ENCODE data around the gene STX1B. TPM values are rescaled to one million over a fixed set of nuclear protein-coding genes. Genes with fewer than 3 reads are reported as not detected.

STX1B gene
- total RNA-seq, 4 donors from 2014 or later, result 0.92 to 2.6 (median 1.8) TPM

- Histone ChIP-seq H3K9me3 (no peaks in the 10 kb centered on the region), H3K27me3 (no peaks in the 10 kb centered on the region), H3K4me3 (peak overlapping the region; percentile 83 to 98 (median 96)), H3K27ac (replicated peaks in 1 of 4) (peak overlapping the region; percentile 91 to 99 (median 92)), H3K4me1 (peaks cover 28 to 62% (median 57%) of the 10 kb centered on the region in 4 donors), H3K36me3 (peaks cover 0 to 20% (median 10%) of the 10 kb centered on the region in 4 donors)
- WGBS, result 71% methylated on average over 8 of the region's 8 CpGs
- no peak for DNase-seq (ENCODE audit: extremely low spot score)
- TF ChIP-seq EP300 (IDR thresholded peaks at IDR 0.05) (no peak), POLR2A (IDR thresholded peaks at IDR 0.05; ENCODE audit: low read depth) (no peak), POLR2AphosphoS5 (IDR thresholded peaks at IDR 0.05) (no peak), CTCF (IDR thresholded peaks at IDR 0.05) (no peak)
- intact Hi-C loops (cut with DNase I), result no loop called here
These were observed 59.8 kb downstream of the STX1B start for GRCh38 chr16:30950516-30951065.

- Histone ChIP-seq H3K27ac (replicated peaks in 1 of 4) (peak overlapping the region; percentile 91 to 99 (median 92)), H3K36me3 (peaks cover 0 to 25% (median 12%) of the 10 kb centered on the region in 4 donors), H3K27me3 (no peaks in the 10 kb centered on the region), H3K9me3 (no peaks in the 10 kb centered on the region), H3K4me1 (peaks cover 28 to 62% (median 57%) of the 10 kb centered on the region in 4 donors), H3K4me3 (peak overlapping the region; percentile 83 to 98 (median 96))
- 10% methylated on average over 21 of the region's 21 CpGs for WGBS
- intact Hi-C loops (cut with DNase I), result no loop called here
- peak; percentile 95 for DNase-seq (ENCODE audit: extremely low spot score)
- TF ChIP-seq POLR2A (IDR thresholded peaks at IDR 0.05; ENCODE audit: low read depth) (peak; percentile 56), POLR2AphosphoS5 (IDR thresholded peaks at IDR 0.05) (peak; percentile 81 to 90), CTCF (IDR thresholded peaks at IDR 0.05) (no peak)
These were observed 60.6 kb downstream of the STX1B start for GRCh38 chr16:30949650-30950515.

GRCh38 chr16:30948667-30949649, 61.5 kb downstream of the STX1B start, which contains the start of gene ORAI3:
Gene ORAI3, plus strand, starts transcription at chr16:30949068. Its CDS starts 222 bp downstream, at chr16:30949290.
- intact Hi-C loops (cut with DNase I), result no loop called here
- TF ChIP-seq POLR2A (IDR thresholded peaks at IDR 0.05; ENCODE audit: low read depth) (peak; percentile 58), CTCF (IDR thresholded peaks at IDR 0.05) (no peak), POLR2AphosphoS5 (IDR thresholded peaks at IDR 0.05) (peak; percentile 72 to 83), EP300 (IDR thresholded peaks at IDR 0.05) (no peak)
- DNase-seq (ENCODE audit: extremely low spot score), result no peak

GRCh38 chr16:30947859-30948666, 62.4 kb downstream of the STX1B start:
- Histone ChIP-seq H3K27ac (replicated peaks in 1 of 4) (peak overlapping the region; percentile 91 to 99 (median 92)), H3K9me3 (no peaks in the 10 kb centered on the region), H3K27me3 (no peaks in the 10 kb centered on the region), H3K4me1 (peaks cover 21 to 51% (median 45%) of the 10 kb centered on the region in 4 donors), H3K36me3 (peaks cover 0 to 33% (median 20%) of the 10 kb centered on the region in 4 donors), H3K4me3 (peak overlapping the region; percentile 83 to 98 (median 96))
- intact Hi-C loops (cut with DNase I), result no loop called here
- DNase-seq (ENCODE audit: extremely low spot score), result peak; percentile 96
- WGBS, result 25% methylated on average over 31 of the region's 44 CpGs
- no peak for TF ChIP-seq POLR2A (IDR thresholded peaks at IDR 0.05; ENCODE audit: low read depth)
- peak; percentile 41 to 45 for TF ChIP-seq POLR2AphosphoS5 (IDR thresholded peaks at IDR 0.05)

More at GRCh38 chr16:30948667-30949649, 61.5 kb downstream of the STX1B start, which contains the start of gene ORAI3:
- Histone ChIP-seq H3K36me3 (peaks cover 0 to 32% (median 20%) of the 10 kb centered on the region in 4 donors), H3K27ac (replicated peaks in 1 of 4) (peak within 1 kb of the TSS; percentile 91 to 99 (median 92)), H3K4me1 (peaks cover 27 to 60% (median 54%) of the 10 kb centered on the region in 4 donors), H3K27me3 (no peaks in the 10 kb centered on the region), H3K9me3 (no peaks in the 10 kb centered on the region), H3K4me3 (peak within 1 kb of the TSS; percentile 83 to 98 (median 96))
- 0% methylated on average over 16 of the region's 70 CpGs for WGBS

Data from esophagus muscularis mucosa (tissue), 4 donors.